DMS53 treated with DMSO at 0.1 percent for 48 hours (cell line): ENCODE results near the gene SYT8.

ENCODE experiments used
- DNase-seq: peaks from one replicate; lab custom pipeline; 2025; ENCODE audit not compliant: unreplicated experiment; lab: John Stamatoyannopoulos, UW

SYT8 gene

DNA sequence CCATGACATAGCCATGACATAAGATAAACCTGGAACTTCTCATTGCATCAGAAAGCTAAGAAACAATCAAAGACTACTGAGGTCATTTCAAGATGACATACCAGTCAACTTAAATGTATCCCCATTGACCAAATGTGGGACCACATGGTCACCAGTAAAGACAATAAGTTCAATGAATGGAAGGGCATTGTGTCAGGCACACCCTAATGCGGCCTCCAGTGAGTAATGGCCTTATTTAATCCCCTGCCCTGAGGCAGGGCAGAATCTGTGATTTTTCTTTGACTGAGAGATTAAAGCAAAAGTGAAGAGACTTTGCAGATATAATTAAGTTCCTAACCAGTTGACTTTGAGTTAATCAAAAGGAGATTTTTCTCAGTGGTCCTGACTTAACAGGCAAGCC is 17.3 kb upstream of the SYT8 start:
- DNase-seq, result no peak

DNA sequence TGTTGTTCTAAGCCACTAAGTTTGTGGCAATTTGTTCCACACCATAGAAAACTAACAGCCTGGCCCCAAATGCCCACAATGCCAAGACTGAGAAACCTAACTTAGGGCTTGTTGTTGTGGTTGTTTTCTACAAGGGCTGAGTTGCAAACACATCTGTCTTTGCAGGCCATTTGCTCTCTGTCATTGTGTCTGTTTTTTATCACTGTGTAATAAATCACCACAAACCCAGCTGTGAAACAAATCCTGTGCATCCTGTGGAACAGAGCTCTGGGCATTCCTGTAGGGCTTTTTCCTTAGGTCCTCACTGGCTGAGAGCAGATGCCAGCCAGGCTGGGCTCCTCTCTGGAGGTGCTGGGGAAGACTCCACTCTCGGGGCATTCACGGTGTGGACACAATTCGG is 15.7 kb upstream of the SYT8 start:
- DNase-seq, result no peak

DNA sequence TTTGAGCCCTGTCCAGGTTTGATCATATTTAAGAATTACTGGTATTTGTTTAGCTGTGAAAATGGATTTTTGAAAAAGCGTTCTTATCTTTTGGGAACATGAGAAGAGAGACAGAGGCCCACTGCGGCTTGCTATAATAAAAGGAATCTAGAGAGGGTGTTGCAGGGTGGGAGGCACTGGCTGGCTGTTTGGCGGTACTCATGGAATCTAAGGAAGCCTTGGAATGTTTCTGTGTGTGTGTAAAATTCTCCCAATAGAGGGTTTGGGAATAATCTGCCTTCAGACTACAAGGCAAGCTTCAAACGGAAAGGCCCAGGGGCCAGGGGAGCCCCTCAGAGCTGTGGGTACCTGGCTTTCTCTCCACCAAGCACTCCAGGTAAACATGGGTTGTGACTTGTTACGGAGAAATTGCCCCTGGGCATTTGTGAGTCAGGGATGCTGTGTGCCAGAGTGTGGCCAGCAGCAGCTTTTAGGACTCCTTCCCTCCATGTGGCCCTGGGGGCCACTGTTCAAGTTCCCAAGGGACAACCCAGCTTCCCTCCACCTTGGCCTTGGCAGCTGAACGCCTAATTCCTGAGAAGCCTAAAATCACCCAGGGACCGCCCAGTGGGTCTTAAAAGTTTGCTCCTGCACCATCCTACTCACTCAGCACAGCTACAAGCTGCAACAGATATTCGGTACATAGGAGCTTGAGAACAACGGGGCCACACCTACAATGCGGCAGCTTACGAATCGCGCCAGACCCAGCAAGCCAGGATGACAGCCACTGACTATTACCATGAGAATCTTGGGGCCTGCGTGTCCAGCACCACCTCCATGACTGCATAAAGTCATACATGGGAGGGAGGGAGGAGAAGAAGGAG is 14.1 kb upstream of the SYT8 start:
- DNase-seq, result no peak

DNA sequence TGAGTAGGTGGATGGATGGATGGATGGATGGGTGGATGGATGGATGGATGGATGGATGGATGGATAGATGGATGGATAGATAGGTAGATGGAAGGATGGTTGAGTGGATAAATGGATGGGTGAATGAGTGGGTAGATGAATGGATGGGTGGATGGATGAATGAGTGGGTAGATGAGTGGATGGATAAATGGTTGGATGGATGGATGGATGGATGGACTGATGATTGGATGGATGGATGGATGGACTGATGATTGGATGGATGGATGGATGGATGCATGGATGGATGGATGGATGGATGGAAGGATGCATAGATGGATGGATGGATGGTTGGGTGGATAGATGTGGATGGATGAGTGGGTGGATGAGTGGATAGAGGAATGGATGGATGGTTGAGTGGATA is 13.2 kb upstream of the SYT8 start:
- no peak for DNase-seq

DNA sequence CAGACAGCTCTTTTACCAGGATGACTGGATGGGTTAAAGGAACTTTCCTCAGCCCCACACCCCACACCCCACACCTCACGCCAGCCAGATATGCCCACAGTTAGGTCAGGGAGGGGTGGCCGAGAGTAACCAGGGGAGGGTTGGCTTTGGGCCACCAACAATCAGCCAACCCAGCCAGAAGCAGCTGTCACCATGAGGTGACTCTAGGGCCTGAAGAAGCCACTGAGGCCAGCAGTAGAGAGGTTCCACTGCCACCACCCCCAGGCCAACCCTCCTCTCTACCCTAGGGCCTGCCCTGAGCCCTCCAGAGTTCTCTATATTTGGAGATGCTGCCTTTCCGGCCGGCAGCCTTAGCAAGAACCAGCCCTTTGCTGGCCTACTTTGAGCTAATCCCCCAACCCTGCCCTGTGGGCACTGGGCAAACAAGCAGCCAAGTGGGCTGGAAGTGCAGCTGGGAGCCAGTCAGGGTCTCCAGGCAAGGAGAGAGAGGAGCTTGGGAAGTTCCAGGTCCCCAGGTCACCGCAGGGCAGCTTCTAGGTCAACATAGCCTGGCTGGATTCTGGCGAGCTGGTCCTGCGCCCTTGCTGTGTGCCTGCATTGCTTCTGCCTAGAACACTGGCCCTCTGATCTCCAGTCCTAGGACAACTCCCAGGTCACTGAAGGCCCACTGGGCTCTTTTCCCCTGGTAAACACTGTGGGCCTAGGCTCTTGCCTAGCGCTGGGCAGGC is 12.0 kb upstream of the SYT8 start:
- no peak for DNase-seq

DNA sequence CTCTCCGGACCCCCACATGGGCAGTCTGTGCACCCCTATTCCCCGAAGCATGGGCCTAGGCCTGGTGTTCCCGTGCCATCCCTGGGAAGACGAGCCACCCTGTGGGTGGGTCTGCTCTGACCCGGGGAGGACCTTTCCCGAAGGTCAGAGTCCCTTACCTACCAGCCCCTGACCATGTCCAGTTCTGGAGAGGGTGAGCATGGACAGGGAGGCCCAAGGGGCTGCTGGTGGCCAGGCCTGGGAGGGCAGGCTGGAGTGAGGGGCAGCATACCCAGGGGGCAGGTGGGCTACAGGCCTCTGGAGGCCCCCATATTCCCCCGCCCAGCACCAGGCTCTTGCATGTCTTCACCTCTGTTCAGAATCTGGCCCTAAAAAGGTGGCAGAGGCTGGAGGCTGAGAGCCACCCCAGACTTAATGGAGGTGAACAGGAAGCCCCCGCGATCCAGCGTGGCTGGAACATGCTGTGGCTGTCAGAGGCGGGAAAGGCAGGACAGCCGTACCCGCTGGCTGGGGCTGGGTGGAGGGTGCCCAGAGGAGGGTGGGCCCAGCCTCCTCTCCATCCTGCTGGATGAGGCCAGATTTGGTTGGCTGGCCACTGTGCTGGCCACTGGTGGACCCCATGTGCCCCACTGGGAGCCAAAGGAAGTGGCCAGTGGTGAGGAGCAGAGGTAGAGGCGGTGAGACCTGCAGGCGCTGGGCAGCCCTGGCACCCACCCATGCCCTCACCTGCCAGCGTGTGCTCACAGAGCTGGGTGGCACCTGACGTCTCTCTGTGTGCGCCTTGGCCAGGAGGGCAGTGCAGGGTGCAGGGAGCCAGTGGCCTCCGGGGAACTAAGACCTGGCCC is 11.2 kb upstream of the SYT8 start:
- DNase-seq, result no peak

DNA sequence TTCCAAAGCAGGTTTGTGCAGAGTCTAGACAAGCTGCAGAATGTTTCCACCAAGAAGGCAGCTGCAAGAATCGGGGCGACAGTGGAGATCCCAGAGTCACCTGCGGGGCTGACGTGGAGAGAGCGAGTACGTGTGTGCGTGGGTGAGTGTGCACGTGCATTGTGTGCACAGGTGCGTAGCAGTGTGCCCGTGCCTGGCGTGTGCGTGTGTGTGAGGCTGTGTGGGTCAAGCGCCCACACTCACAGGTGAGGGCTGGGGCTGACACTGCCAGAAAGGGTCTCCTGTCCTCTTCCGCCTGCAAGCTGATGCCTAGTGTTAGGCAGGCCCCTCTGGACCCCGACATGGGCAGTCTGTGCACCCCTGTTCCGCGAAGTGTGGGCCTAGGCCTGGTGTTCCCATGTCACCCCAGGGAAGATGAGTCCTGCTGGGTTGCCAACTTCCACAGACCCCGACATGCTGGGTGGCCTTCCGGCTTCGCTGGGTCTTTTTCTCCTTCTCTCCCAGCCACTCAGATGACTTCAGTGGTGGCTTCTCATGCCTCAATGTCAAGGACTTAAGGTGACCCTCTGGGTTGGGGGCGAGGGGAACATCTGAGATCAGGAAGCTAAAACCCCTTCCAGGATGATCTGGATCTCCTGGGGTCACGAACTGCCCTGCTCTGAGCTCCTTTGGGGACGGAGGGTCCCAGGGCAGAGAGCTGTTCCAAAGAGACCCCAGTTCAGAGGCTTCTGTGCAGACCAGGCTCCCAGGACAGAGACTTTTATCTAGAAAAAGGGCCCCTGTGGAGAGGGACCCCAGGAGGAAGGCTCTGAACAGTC is 10.4 kb upstream of the SYT8 start:
- DNase-seq, result no peak

DNA sequence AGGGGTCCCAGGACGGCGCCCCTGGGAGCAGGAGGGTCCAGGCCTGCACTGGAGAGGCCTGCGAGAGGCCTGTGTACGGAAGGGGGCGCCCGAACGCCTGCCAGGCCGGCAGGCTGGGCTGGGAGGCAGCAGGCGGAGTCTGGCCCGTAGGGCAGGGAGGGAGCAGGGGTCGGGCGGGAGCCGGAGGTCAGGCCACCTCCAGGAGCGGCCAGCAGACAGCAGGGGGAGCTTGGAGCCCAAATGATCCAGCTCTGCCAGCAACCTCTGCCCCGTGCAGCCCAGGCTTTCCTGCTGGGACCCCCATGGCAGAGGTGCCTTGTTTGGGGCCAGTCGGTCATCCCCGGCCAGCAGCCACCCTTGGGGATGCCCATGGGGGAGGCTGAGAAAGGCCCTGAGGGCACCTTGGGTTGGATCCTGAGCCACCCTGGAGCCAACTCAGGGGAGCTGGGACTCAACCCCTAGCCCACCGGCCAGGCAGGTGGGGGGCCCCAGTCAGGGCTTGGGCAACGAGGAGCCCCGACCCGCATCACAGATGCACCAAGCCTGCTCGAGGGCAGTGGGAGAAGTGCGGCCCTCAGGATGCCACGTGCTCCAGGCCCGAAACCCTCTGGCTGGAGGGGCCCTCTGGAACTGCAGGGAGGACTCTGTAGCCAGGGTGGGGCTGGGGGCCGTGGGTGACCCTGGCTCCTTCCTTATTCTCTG is 9.6 kb upstream of the SYT8 start:
- no peak for DNase-seq

DNA sequence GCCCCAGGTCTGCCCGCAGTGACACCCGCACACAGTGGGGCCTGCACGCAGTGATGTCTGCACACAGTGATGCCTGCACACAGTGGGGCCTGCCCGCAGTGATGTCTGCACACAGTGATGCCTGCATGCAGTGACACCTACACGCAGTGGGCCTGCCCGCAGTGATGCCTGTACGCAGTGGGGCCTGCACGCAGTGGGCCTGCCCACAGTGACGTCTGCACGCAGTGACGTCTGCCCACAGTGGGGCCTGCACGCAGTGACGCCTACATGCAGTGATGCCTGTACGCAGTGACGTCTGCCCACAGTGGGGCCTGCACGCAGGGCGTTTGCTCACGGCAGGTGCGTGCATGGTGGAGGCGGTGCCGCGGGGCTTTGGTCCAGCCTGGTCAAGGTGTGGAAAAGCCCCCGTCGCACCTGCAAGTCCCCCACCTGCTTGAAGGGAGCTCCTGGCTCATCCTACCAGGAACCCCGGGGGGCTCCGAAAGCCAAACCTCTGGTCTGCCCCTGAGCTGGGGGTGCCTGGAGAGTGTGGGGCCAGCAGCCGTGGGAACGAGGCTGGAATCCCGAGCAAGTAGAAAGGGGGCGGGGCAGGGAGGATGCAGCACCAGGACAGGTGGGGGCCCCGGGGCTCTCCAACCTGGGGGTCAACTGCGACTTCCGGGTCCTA is 8.9 kb upstream of the SYT8 start:
- no peak for DNase-seq

DNA sequence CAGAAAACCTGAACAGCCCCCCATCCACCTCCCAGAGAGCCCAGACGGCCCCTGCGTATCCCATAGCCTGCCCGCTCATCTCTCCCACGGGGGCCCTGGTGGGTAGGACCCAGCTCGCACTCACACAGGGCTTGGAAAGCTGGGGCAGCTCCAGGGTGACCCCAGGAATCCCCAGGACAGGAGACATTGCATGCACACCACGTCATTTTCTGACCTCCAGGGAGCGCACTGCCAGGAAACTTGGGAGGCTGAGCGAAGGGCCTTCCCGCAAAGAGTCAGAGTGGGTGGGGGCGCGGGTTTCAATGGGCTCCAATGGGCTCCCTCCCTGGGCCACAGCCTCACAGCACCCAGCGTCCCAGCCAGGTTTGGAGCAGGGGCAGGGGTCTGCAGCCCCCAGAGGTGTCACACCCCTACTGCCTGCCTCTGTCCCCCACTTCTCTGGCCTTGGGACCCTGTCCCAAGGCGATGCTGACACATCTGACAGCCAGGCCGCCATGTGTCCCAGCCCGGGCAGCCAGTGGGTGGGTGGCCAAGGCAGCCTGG is 8.2 kb upstream of the SYT8 start:
- no peak for DNase-seq

DNA sequence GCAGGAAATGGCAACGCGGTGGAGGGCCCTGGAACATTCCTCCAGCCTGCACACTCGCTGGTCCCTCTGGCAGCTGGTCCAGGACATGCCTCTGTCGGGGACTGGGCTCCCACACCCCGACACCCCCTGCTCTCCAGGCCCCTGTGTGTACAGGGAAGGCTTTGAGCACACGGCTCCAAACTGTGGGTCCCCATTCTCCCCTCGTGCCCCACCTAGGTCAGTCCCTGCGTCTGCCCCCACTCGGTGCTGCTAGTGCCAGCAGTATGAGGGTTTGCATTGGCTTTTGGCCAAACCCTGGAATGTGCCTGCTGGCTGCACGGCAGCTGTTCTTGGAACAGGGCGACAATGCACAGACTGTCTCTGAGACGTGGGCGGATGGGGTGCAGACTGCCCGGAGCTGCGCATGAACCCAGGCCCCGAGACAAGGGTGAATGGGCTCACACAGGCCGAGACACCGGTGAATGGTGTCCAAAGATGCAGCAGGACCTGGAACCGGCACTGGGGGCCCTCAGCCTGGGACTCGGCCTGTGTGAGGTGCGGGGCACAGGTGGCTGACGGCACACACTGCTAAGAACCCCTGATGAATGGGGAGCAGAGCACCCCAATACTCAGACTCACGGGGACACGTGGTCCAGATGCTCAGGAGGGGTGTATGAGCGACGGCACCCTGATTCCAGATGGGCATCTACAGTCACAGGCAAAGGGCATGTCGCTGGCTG is 7.5 kb upstream of the SYT8 start:
- DNase-seq, result peak; percentile 19

DNA sequence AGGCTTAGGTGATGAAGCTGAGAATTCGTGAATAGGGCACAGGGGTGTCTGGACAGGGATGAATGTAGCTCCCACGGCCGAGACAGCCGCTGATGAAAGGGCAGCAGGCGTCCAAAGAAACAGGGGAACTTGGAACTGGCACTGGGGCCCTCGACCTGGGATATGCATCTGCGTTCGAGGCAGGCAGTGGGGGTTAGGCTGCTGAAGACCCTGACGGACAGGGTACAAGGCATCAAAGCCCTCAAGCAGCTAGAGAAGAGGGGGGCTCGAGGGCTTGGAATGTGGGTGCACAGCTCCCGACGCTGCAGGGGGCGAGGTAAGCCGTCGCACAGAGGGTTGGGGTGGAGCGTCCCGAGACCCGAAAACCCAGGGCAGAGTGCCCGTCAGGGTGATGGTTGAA is 6.9 kb upstream of the SYT8 start:
- DNase-seq, result no peak

DNA sequence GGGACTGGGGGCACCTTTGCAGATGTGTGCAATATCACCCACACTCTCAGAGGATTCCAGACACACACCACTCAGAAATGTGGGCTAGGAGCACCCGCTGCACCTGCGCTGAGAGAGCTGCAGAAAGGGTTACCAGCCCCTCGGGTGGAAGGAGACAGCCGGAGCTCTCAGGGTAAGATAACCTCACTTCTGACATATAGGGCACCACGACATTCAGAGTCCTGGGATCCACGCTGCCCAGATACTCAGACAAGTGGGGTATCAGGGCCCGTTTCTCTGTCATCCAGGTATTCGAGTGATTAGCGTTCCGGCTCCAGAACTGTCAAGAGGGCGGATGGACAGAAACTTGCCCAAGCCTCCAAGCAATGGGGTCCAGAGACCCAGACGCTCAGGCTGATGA is 6.2 kb upstream of the SYT8 start:
- DNase-seq, result no peak

DNA sequence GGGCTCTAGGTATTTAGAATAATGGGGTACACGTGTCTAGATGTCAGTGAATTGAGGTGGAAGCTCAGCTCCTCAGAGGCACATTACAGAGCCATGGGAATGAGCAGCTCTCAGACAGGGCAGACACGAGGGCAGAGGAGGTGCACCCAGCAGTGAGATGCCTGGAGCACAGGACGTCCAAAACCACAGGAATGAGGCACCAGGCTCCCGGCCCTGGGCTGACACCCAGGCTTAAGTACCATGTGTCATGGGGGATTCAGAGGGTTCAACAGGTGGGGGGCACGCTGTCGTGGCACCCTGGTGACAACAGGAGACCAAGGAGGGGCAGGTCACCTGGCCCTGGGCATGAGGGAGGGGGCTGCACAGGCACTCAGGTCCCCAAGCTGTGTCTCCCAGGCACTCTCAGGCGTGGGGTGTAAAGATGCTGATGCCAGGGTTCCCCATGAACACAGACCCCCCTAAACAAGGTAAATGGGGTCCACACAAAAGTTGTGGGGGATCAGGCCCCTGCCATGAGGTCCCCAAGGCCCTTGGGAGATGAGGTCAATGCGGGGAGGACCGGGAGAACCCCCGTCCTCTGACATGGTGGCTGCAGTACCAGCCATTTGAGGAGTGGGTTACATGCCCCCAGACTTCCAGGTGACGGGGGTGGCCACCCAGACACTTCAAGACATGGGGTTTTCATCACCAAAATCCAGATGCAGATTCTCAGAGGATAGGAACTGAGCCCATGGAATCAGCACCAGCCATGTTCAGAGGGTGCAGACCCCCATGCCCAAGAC is 5.6 kb upstream of the SYT8 start:
- DNase-seq, result no peak

DNA sequence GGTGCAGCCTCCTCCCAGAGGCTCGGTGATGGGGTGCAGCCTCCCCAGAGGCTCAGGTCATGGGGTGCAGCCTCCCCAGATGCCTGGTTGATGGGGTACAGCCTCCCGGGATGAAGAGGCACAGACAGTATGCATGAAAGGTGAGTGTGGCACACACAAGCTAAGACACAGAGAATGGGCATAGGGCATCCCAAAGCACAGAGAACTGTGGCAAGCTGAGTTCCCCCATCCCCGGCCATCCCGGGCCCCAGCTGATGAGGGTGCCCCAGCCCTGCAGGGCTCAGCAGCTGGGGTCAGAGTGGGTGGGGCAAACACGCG is 4.8 kb upstream of the SYT8 start:
- no peak for DNase-seq

DNA sequence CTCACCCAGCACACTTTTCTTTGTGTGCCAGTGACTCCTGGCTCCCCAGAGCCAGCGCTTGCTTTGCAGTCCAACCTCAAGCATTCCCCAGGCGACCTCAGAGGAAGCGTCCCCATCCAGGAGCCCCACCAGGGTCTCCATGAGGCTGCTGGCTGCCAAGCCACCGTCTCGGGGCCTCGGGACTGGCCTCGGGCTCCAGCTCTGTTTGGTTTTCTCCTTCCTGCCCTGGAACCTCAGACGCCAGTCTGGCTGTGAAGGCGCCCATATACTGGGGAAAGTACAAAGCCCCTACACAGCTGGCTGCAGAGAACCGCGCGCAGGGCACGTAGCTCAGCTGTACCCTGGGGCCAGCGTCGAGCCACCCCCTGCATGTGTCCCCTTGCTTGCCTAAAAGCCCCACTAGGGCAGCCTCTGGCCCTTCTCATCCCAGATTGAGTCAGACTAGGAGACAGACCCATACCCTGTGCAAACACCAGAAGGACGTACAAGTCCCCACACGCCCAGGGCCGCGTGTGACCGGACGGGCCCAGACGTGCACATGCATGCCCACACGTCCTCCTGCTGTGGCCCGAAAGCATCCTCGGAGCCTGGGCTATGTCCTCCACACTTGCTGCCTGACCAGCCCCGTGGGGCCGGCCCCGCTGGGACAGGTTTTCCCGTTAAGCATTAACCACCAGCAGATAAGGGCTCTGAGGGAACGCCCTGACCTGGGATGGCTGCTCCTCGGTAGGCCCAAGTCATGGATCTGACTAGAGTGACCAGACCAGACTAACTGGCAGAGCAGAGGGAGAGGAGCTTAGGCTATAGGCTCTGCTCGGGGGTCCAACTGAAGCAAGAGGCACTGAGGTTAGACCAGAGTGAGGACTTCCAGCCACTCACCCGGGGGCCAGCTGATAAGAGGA is 4.2 kb upstream of the SYT8 start:
- DNase-seq, result peak; percentile 35
